T-cell (primary cell): ENCODE results near the gene STK39. TPM values are rescaled to one million over a fixed set of nuclear protein-coding genes. Genes with fewer than 3 reads are reported as not detected.

ENCODE experiments used
- ATAC-seq, 4 experiments: fragments of 200-7000 bp in 3 of 4; fragments of 150-1000 bp in 1 of 4; cut with Tn5 transposase; replicated peaks in 1 of 4; 1 replicate in 3 of 4; 2 replicates in 1 of 4; pipeline ENCODE4 v1.10.0; 2021; ENCODE audit warnings: moderate library complexity in 3 of 4, mild to moderate bottlenecking in 2 of 4, moderate number of reproducible peaks in 1 of 4
- CTCF ChIA-PET, 2 donors: fragments of 300-600 bp; sonication (Branson Sonifier 250); formaldehyde crosslinking; loops; one replicate each; lab custom pipeline; 2022; ENCODE audit warnings: antibody characterized with exemption in 2 of 2; lab: Charles Lee
- POLR2A ChIA-PET, 2 donors: fragments of 300-600 bp; sonication (Branson Sonifier 250); formaldehyde crosslinking; loops; one replicate each; lab custom pipeline; 2022; ENCODE audit warnings: antibody characterized with exemption in 2 of 2; lab: Charles Lee
- DNase-seq, 35 experiments: peaks; one replicate each; pipeline versions ENCODE4 v3.0.0 to v3.0.0-alpha.2; 2013 to 2023
- H3K27ac ChIP-seq: one replicate; pipeline ENCODE4 v1.5.1; 2013; ENCODE audit warnings: low read length
- H3K27me3 ChIP-seq, 2 experiments: replicated peaks in 1 of 2; 1 replicate in 1 of 2; 2 replicates in 1 of 2; pipeline versions ENCODE4 v1.6.1 to v1.7.0; 2013; ENCODE audit warnings: low read length in 1 of 2, mixed read lengths in 1 of 2; ENCODE audit not compliant: control insufficient read depth in 2 of 2, insufficient read depth in 2 of 2; ENCODE audit errors: extremely low read depth in 1 of 2
- H3K36me3 ChIP-seq, 2 donors: 1 replicate in 1 of 2; 2 replicates in 1 of 2; pipeline versions ENCODE4 v1.6.1 to v1.7.0; 2013; ENCODE audit warnings: low read length in 1 of 2; ENCODE audit not compliant: control insufficient read depth in 2 of 2, insufficient read depth in 1 of 2; ENCODE audit errors: extremely low read depth in 1 of 2
- H3K4me1 ChIP-seq, 2 experiments: 1 replicate in 1 of 2; 2 replicates in 1 of 2; pipeline versions ENCODE4 v1.6.1 to v1.7.0; 2013; ENCODE audit warnings: low read length in 2 of 2, mixed read lengths in 1 of 2; ENCODE audit not compliant: insufficient read depth in 2 of 2, control insufficient read depth in 1 of 2; ENCODE audit errors: extremely low read depth in 1 of 2
- H3K4me3 ChIP-seq, 2 donors: 1 replicate in 1 of 2; 2 replicates in 1 of 2; pipeline versions ENCODE4 v1.5.1 to v1.7.0; 2013; ENCODE audit warnings: mild to moderate bottlenecking in 2 of 2, low read length in 1 of 2, moderate library complexity in 1 of 2; ENCODE audit not compliant: control insufficient read depth in 1 of 2; ENCODE audit errors: extremely low read depth in 1 of 2
- H3K9me3 ChIP-seq: 2 replicates; pipeline ENCODE4 v1.7.0; 2013
- H3K27ac Mint-ChIP-seq, 2 donors: one replicate each; pipeline ENCODE4 v1.8.0; 2020 to 2021; ENCODE audit warnings: mild to moderate bottlenecking in 2 of 2, mixed read lengths in 2 of 2
- H3K27me3 Mint-ChIP-seq, 2 donors: one replicate each; pipeline ENCODE4 v1.8.0; 2021 to 2022; ENCODE audit warnings: mixed read lengths in 2 of 2
- H3K36me3 Mint-ChIP-seq: one replicate; pipeline ENCODE4 v1.8.0; 2021; ENCODE audit warnings: mixed read lengths
- H3K4me1 Mint-ChIP-seq, 3 donors: one replicate each; pipeline ENCODE4 v1.8.0; 2020 to 2022; ENCODE audit warnings: mixed read lengths in 3 of 3, mild to moderate bottlenecking in 1 of 3
- H3K4me3 Mint-ChIP-seq, 3 donors: one replicate each; pipeline ENCODE4 v1.8.0; 2020 to 2022; ENCODE audit warnings: mild to moderate bottlenecking in 3 of 3, mixed read lengths in 3 of 3, moderate library complexity in 3 of 3
- H3K9me3 Mint-ChIP-seq, 3 donors: one replicate each; pipeline ENCODE4 v1.8.0; 2020 to 2022; ENCODE audit warnings: mixed read lengths in 3 of 3
- WGBS: methylation state at CpG from one replicate; pipeline ENCODE4 v1.1.5; 2013; ENCODE audit warnings: missing lambda C conversion rate; ENCODE audit not compliant: insufficient coverage; 5-methylcytosine and 5-hydroxymethylcytosine counted together
- total RNA-seq, 35 experiments: library from RNA in 6 of 35; stranded (reverse) in 6 of 35; fragments of 120-200 nt in 1 of 35; gene quantifications; one replicate each; pipeline versions ENCODE4 v1.2.1 to v1.2.4 and lab custom pipeline; 2013 to 2026

The STK39 gene
- total RNA-seq, 5 donors from 2014 or later (not counting 1 experiment from before 2014, with no cell fraction given), result 15.4 to 25.8 (median 21.0) TPM

- ATAC-seq, result no peak
- Histone ChIP-seq H3K27ac (no peak overlapping the region), H3K4me1 (no peaks in the 10 kb centered on the region), H3K36me3 (peaks cover 2 to 10% of the 10 kb centered on the region in 2 donors), H3K9me3 (no peaks in the 10 kb centered on the region), H3K4me3 (no peak overlapping the region), H3K27me3 (no peaks in the 10 kb centered on the region)
- Mint-ChIP-seq H3K9me3 (no peaks in the 10 kb centered on the region), H3K36me3 (peaks cover 25% of the 10 kb centered on the region), H3K27ac (no peak overlapping the region), H3K4me1 (peaks cover 3 to 12% (median 4%) of the 10 kb centered on the region in 3 donors), H3K4me3 (no peak overlapping the region), H3K27me3 (no peaks in the 10 kb centered on the region)
- ChIA-PET CTCF (no interaction called here), POLR2A (no interaction called here)
- WGBS, result 100% methylated on average over 1 of the region's 9 CpGs
- no peak for DNase-seq
Measured at GRCh38 chr2:168146892-168147810, 100.2 kb downstream of the STK39 start.

- CTCF ChIA-PET, result interaction anchor here in 1 of 2 donors (0.6 to 1.0 kb wide), 3 partner anchors 23 to 27 kb away, joined by 3 to 4 read pairs (median 4); no protein-coding TSS in a partner anchor
- H3K27ac Mint-ChIP-seq, result no peak overlapping the region
Measured at GRCh38 chr2:168145426-168146310, 101.7 kb downstream of the STK39 start.

GRCh38 chr2:168145011-168145410, 102.4 kb downstream of the STK39 start:
- ATAC-seq (no peak), DNase-seq (no peak)
- no peaks in the 10 kb centered on the region for H3K27me3 ChIP-seq
- H3K27ac ChIP-seq, result no peak overlapping the region
- Mint-ChIP-seq H3K9me3 (no peaks in the 10 kb centered on the region), H3K27me3 (no peaks in the 10 kb centered on the region), H3K4me1 (peaks cover 3 to 12% (median 3%) of the 10 kb centered on the region in 3 donors), H3K36me3 (peaks cover 19% of the 10 kb centered on the region), H3K4me3 (no peak overlapping the region), H3K27ac (no peak overlapping the region)
- no peaks in the 10 kb centered on the region for H3K4me1 ChIP-seq
- ChIA-PET CTCF (interaction anchor here in 1 of 2 donors (0.6 to 1.0 kb wide), 3 partner anchors 23 to 27 kb away, joined by 3 to 4 read pairs (median 4); no protein-coding TSS in a partner anchor), POLR2A (interaction anchor here in 1 of 2 donors (0.7 kb wide), 1 partner anchor 50 kb away, joined by 5 read pairs; no protein-coding TSS in a partner anchor)
- 100% methylated on average over 1 of the region's 2 CpGs for WGBS
- H3K36me3 ChIP-seq, result peaks cover 2 to 17% of the 10 kb centered on the region in 2 donors
- H3K9me3 ChIP-seq, result no peaks in the 10 kb centered on the region
- H3K4me3 ChIP-seq, result no peak overlapping the region

More at GRCh38 chr2:168145426-168146310, 101.7 kb downstream of the STK39 start:
- Mint-ChIP-seq H3K36me3 (peaks cover 21% of the 10 kb centered on the region), H3K4me3 (no peak overlapping the region), H3K4me1 (peaks cover 3 to 12% (median 4%) of the 10 kb centered on the region in 3 donors), H3K9me3 (no peaks in the 10 kb centered on the region), H3K27me3 (no peaks in the 10 kb centered on the region)
- Histone ChIP-seq H3K4me1 (no peaks in the 10 kb centered on the region), H3K36me3 (peaks cover 2 to 10% of the 10 kb centered on the region in 2 donors), H3K4me3 (no peak overlapping the region), H3K27me3 (no peaks in the 10 kb centered on the region), H3K27ac (no peak overlapping the region), H3K9me3 (no peaks in the 10 kb centered on the region)
- ATAC-seq, result no peak
- WGBS, result no CpG with 5 or more reads among the region's 3 CpGs
- POLR2A ChIA-PET, result interaction anchor here (0.6 to 0.7 kb wide), 2 partner anchors 49 to 60 kb away, joined by 3 to 5 read pairs; no protein-coding TSS in a partner anchor
- DNase-seq, result no peak

GRCh38 chr2:168143813-168144212, 103.6 kb downstream of the STK39 start:
- POLR2A ChIA-PET, result interaction anchor here (0.5 to 0.6 kb wide), 2 partner anchors 41 to 218 kb away, joined by 3 read pairs; no protein-coding TSS in a partner anchor
- 100% methylated on average over 2 of the region's 3 CpGs for whole genome bisulfite sequencing
- Mint-ChIP-seq H3K27ac (no peak overlapping the region), H3K36me3 (peaks cover 21% of the 10 kb centered on the region), H3K4me3 (no peak overlapping the region), H3K27me3 (no peaks in the 10 kb centered on the region), H3K4me1 (peaks cover 2 to 12% (median 3%) of the 10 kb centered on the region in 3 donors), H3K9me3 (no peaks in the 10 kb centered on the region)
- DNase-seq, result no peak
- H3K9me3 ChIP-seq, result no peaks in the 10 kb centered on the region
- H3K36me3 ChIP-seq, result peaks cover 2 to 17% of the 10 kb centered on the region in 2 donors
- H3K27ac ChIP-seq, result no peak overlapping the region
- no peaks in the 10 kb centered on the region for H3K27me3 ChIP-seq
- H3K4me1 ChIP-seq, result no peaks in the 10 kb centered on the region
- ATAC-seq, result no peak
- no peak overlapping the region for H3K4me3 ChIP-seq
- CTCF ChIA-PET, result interaction anchor here (0.6 to 0.7 kb wide), 3 partner anchors 14 to 225 kb away, joined by 3 to 4 read pairs (median 3); no protein-coding TSS in a partner anchor

DNA sequence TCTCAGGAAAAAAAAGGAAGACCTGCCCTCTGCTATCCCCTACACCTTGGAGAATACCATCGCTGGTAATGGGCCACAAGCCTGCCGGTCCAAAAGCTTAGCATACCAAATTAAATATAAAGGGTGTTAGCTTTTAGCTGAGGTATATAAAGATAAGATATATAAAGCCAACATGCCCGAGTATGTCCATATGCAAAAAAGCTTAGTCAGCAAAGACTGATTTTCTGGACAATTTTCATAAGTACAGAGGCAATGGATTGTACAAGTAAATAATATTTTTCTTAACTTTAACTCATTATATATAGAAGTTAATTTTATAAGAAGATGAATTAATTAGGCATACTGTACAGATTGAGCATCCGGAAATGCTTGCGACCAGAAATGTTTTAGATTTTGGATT, 106.5 kb downstream of the STK39 start:
- Histone ChIP-seq H3K27ac (no peak overlapping the region), H3K27me3 (no peaks in the 10 kb centered on the region), H3K9me3 (no peaks in the 10 kb centered on the region), H3K4me3 (no peak overlapping the region), H3K4me1 (no peaks in the 10 kb centered on the region), H3K36me3 (peaks cover 0 to 24% of the 10 kb centered on the region in 2 donors)
- CTCF ChIA-PET, result interaction anchor here (0.8 to 1.0 kb wide), 3 partner anchors 21 to 196 kb away, joined by 3 read pairs; no protein-coding TSS in a partner anchor
- H3K27me3 Mint-ChIP-seq, result no peaks in the 10 kb centered on the region
- peaks cover 11 to 22% (median 11%) of the 10 kb centered on the region in 3 donors for H3K4me1 Mint-ChIP-seq
- no peaks in the 10 kb centered on the region for H3K9me3 Mint-ChIP-seq
- peaks cover 24% of the 10 kb centered on the region for H3K36me3 Mint-ChIP-seq
- H3K4me3 Mint-ChIP-seq, result no peak overlapping the region
- POLR2A ChIA-PET, result no interaction called here
- no peak for ATAC-seq
- no peak overlapping the region for H3K27ac Mint-ChIP-seq
- no peak for DNase-seq
- WGBS, result no CpG with 5 or more reads among the region's 5 CpGs
